HG03064 (cell line): ENCODE results near the gene RBM33.

Source experiments
- ATAC-seq: cut with Tn5 transposase; IDR thresholded peaks from one replicate; pipeline ENCODE4 v1.9.1; 2021; ENCODE audit warnings: low read depth; ENCODE audit not compliant: unreplicated experiment

The RBM33 gene

GRCh38 chr7:155721056-155721455 lies 76.6 kb downstream of the RBM33 start:
- ATAC-seq = no peak

GRCh38 chr7:155722118-155722517 lies 77.7 kb downstream of the RBM33 start:
- peak; percentile 52 for ATAC-seq

DNA sequence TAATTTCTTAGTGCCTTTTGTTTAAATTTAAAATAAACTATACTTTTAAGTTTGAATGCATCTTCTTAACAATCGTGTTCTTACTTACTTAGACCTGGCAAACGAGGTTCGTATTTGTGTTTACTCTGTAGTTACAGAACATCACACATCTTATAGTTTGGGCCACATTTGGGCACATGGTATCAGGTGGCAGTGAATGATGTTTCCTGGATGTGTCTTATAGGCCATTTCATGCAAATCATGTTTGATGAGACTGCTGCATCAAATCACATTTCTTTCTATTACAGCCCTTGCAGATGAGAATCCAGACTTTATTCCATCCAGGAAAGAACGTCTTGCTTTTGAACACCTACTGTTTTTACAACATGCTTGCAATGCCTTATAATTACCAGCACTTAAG lies 78.5 kb downstream of the RBM33 start:
- ATAC-seq = no peak

GRCh38 chr7:155724327-155725005 lies 80.0 kb downstream of the RBM33 start:
- no peak for ATAC-seq

DNA sequence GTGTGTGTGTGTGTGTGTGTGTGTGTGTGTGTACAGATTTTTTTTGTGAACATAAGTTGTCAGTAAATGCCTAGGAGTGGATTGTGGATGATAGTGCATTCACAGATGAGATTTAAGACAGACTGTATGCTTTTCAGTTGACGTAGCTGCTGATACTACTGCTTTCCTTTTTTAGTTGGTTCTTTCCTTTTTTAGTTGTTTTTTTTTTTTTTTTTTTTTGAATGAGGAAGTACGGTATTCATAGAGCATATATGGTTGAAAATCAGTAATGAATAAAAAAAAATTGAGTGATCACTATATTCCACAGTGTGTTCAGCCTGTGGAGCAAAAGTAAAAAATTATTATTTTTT lies 80.5 kb downstream of the RBM33 start:
- ATAC-seq = no peak

DNA sequence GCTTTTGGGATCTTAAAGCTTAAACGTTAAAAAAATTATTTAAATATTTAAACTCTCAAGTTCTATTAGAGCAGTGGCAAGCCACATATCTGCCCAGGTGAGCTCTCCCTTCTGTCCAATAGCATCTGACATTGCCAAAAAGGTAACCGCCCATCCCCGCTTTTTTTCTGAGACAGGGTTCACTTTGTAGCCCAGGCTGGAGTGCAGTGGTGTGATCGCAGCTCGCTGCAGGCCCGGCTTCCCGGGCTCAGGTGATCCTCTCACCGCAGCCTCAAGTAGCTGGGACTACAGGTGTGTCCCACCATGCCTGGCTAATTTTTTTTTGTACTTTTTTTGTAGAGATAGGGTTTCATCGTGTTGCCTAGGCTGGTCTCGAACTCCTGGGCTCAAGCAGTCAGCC lies 83.2 kb downstream of the RBM33 start:
- no peak for ATAC-seq

- no peak for ATAC-seq
Measured at GRCh38 chr7:155728116-155728515, 83.7 kb downstream of the RBM33 start.

- ATAC-seq = no peak
Measured at GRCh38 chr7:155729847-155730246, 85.4 kb downstream of the RBM33 start.

DNA sequence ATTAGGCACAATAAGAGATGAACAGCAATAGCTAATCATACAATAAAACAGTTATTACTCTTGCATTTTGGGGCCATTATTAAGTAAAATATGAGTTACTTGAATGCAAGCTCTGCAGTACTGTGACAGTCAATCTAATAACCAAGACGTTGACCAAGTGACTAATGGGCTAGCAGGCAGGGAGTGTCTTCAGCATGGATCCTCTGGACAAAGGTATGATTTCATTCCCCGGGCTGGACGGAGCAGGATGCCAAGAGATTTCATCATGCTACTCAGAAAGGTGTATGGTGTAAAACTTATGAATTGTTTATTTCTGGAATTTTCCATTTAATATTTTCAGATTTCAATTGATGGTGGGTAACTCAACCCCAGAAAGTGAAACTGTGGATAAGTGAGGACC lies 86.9 kb downstream of the RBM33 start:
- no peak for ATAC-seq

DNA sequence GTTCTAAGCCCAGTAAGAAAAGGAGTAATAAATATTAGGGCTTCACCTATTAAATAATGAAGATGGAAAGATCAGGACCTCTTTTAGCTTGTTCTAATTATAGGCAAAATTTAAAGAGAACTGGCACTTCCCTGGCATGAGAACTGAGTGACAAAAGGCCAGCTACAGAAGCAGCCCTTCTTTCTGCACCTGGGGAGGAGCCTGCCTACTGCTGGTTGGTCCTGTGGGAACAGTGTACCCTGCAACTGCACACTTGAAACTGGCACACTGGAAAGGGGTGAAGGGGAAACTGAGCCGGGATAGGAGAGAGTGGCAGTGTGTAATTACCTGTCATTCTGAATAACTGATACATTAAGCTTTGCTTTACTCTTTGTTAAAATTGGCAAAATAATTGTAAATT lies 87.4 kb downstream of the RBM33 start:
- ATAC-seq = no peak

GRCh38 chr7:155732286-155732685 lies 87.8 kb downstream of the RBM33 start:
- no peak for ATAC-seq

- no peak for ATAC-seq
Measured at GRCh38 chr7:155733582-155734444, 89.4 kb downstream of the RBM33 start.

GRCh38 chr7:155734445-155734809 lies 90.0 kb downstream of the RBM33 start:
- ATAC-seq = no peak

DNA sequence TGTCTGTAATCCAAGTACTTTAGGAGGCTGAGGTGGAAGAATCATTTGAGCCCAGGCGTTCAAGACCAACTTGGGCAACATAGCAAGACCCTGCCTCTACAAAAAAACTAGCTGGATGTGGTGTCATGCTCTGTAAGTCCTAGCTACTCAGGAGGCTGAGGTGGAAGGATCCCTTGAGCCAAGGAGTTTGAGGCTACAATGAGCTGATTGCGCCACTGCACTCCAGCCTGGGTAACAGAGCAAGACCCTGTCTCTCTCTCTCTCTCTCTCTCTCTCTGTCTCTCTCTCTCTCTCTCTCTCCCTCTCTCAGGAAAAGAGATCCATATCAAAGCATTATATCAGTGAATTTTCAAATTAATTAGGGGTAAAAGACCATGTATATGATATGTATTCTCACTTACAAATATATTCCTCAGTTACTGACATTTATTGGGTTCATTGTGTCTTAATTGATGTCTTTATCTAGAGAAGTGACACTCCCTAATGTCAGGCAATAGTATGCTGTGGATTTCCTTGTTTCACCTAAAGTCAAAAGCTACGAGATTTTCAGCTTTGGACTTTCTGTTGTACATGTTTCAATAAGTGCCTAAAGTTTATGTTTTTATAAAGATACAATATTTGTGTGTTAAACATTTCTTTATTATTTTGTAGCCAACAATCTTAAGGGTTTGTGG lies 91.1 kb downstream of the RBM33 start:
- ATAC-seq = no peak

- ATAC-seq = no peak
Measured at GRCh38 chr7:155737590-155737989, 93.1 kb downstream of the RBM33 start.

DNA sequence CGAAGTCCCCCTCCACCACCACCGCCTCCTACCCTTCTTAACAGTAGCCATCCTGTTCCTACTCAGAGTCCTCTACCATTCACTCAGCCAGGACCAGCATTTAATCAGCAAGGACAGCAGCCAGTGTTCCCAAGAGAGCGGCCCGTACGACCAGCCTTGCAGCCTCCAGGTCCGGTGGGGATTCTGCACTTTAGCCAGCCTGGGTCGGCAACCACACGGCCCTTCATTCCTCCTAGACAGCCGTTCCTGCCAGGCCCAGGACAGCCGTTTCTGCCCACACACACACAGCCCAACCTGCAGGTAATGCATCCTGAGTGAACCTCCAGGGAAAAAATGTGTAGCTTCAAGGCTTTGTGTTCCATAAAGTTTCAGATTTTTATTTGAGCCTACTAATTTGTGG lies 93.6 kb downstream of the RBM33 start:
- ATAC-seq = no peak

GRCh38 chr7:155738652-155739537 lies 94.4 kb downstream of the RBM33 start:
- no peak for ATAC-seq

DNA sequence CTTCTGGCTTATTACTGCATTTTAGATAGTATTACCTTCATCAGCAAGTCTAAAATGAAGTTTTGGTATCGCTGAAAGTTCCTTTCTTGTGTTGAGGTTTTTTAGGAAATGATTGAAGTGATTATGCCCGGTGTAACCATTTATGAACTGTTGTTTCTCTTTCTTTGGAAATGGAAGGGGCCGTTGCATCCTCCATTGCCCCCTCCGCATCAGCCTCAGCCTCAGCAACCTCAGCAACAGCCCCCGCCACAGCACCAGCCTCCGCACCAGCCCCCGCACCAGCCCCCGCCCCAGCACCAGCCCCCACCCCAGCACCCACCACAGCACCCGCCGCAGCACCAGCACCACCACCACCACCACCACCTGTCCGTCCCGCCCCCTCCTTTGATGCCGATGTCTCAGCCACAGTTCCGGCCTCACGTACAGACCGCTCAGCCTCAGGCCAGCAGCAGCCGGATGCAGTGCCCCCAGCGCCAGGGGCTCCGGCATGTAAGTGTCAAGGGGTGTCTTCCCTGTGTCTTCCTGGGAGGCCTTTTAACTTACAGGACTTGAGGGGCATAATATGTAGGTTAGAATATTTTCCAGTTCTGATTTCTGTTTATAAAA lies 95.2 kb downstream of the RBM33 start:
- no peak for ATAC-seq

GRCh38 chr7:155741082-155741481 lies 96.6 kb downstream of the RBM33 start:
- ATAC-seq = no peak

- ATAC-seq = peak; percentile 37
Measured at GRCh38 chr7:155741805-155742204, 97.3 kb downstream of the RBM33 start.
